Activated B cell treated with CpG ODN at 0.5 μM for 24 hours (primary cell): ENCODE results near the gene RIC3. TPM values are rescaled to one million over a fixed set of nuclear protein-coding genes. Genes with fewer than 3 reads are reported as not detected.

Source experiments
- ATAC-seq: fragments of 200-7000 bp; cut with Tn5 transposase; one replicate; pipeline ENCODE4 v1.10.0; 2021; ENCODE audit warnings: low read depth, mild to moderate bottlenecking, moderate library complexity
- CTCF ChIA-PET: fragments of 350-600 bp; sonication (Branson Sonifier 250); formaldehyde crosslinking; loops from one replicate; lab custom pipeline; 2021; ENCODE audit warnings: antibody characterized with exemption; lab: Charles Lee
- POLR2A ChIA-PET: fragments of 350-600 bp; sonication (Branson Sonifier 250); formaldehyde crosslinking; loops from one replicate; lab custom pipeline; 2021; ENCODE audit warnings: antibody characterized with exemption; lab: Charles Lee
- DNase-seq: peaks from one replicate; pipeline ENCODE4 v3.0.0; 2022
- H3K27ac Mint-ChIP-seq: one replicate; pipeline ENCODE4 v1.8.0; 2020; ENCODE audit warnings: mixed read lengths
- H3K27me3 Mint-ChIP-seq: one replicate; pipeline ENCODE4 v1.8.0; 2021; ENCODE audit warnings: mixed read lengths
- H3K36me3 Mint-ChIP-seq: one replicate; pipeline ENCODE4 v1.8.0; 2021; ENCODE audit warnings: low read depth, mixed read lengths
- H3K4me1 Mint-ChIP-seq: one replicate; pipeline ENCODE4 v1.8.0; 2021; ENCODE audit warnings: mixed read lengths
- H3K4me3 Mint-ChIP-seq: one replicate; pipeline ENCODE4 v1.8.0; 2020; ENCODE audit warnings: mild to moderate bottlenecking, mixed read lengths
- H3K9me3 Mint-ChIP-seq: one replicate; pipeline ENCODE4 v1.8.0; 2020; ENCODE audit warnings: mixed read lengths
- CTCF ChIP-seq: fragments of 200-600 bp; IDR thresholded peaks from one replicate; pipeline ENCODE4 v1.8.0; 2022; ENCODE audit warnings: antibody characterized with exemption, mild to moderate bottlenecking
- intact Hi-C: fragments of 100-400 bp; cut with micrococcal nuclease; formaldehyde crosslinking; loops from one replicate; pipeline ENCODE4 v1.15.1; 2024
- total RNA-seq: library from RNA; stranded (reverse); gene quantifications from 2 replicates; pipeline ENCODE4 v1.2.3, GENCODE V29; 2022

Gene RIC3
- total RNA-seq, 1 donor from 2014 or later = 52.8 TPM

- Mint-ChIP-seq H3K27me3 (no peaks in the 10 kb centered on the region), H3K9me3 (peaks cover 5% of the 10 kb centered on the region), H3K36me3 (peaks cover 57% of the 10 kb centered on the region), H3K4me1 (no peaks in the 10 kb centered on the region), H3K4me3 (no peak overlapping the region), H3K27ac (no peak overlapping the region)
- ChIA-PET POLR2A (interaction anchor here (0.7 kb wide), 1 partner anchor 10 kb away, joined by 3 read pairs; no protein-coding TSS in a partner anchor), CTCF (no interaction called here)
- intact Hi-C loops = no loop called here
- TF ChIP-seq CTCF = no peak
- DNase-seq (no peak), ATAC-seq (no peak)
Measured at GRCh38 chr11:8122173-8122764, 46.6 kb downstream of the RIC3 start.

GRCh38 chr11:8111636-8112035 is 57.2 kb downstream of the RIC3 start:
- TF ChIP-seq CTCF = no peak
- Mint-ChIP-seq H3K4me1 (no peaks in the 10 kb centered on the region), H3K9me3 (peaks cover 19% of the 10 kb centered on the region), H3K27ac (no peak overlapping the region), H3K4me3 (no peak overlapping the region), H3K36me3 (peaks cover 84% of the 10 kb centered on the region), H3K27me3 (no peaks in the 10 kb centered on the region)
- ChIA-PET CTCF (no interaction called here), POLR2A (interaction anchor here (0.6 kb wide), 1 partner anchor 10 kb away, joined by 3 read pairs; no protein-coding TSS in a partner anchor)
- no peak for DNase-seq
- intact Hi-C loops = no loop called here
- ATAC-seq = no peak

GRCh38 chr11:8110396-8110795 is 58.4 kb downstream of the RIC3 start:
- POLR2A ChIA-PET = no interaction called here
- H3K27me3 Mint-ChIP-seq = no peaks in the 10 kb centered on the region

GRCh38 chr11:8109675-8110074 is 59.1 kb downstream of the RIC3 start:
- H3K36me3 Mint-ChIP-seq = peaks cover 85% of the 10 kb centered on the region
- peaks cover 7% of the 10 kb centered on the region for H3K9me3 Mint-ChIP-seq
- no peak for DNase-seq
- intact Hi-C loops = no loop called here
- POLR2A ChIA-PET = no interaction called here
- ATAC-seq = no peak
- no peaks in the 10 kb centered on the region for H3K27me3 Mint-ChIP-seq
- H3K4me3 Mint-ChIP-seq = no peak overlapping the region
- CTCF ChIA-PET = interaction anchor here (0.6 to 4.6 kb wide), 2 partner anchors 10 to 13 kb away, joined by 3 to 26 read pairs; no protein-coding TSS in a partner anchor
- no peaks in the 10 kb centered on the region for H3K4me1 Mint-ChIP-seq
- H3K27ac Mint-ChIP-seq = no peak overlapping the region
- TF ChIP-seq CTCF = no peak

More at GRCh38 chr11:8110396-8110795, 58.4 kb downstream of the RIC3 start:
- intact Hi-C loops = no loop called here
- CTCF ChIA-PET = interaction anchor here (4.6 kb wide), 1 partner anchor 11 kb away, joined by 26 read pairs; no protein-coding TSS in a partner anchor
- DNase-seq = no peak
- TF ChIP-seq CTCF = no peak
- Mint-ChIP-seq H3K4me3 (no peak overlapping the region), H3K9me3 (peaks cover 11% of the 10 kb centered on the region), H3K36me3 (peaks cover 84% of the 10 kb centered on the region), H3K27ac (no peak overlapping the region), H3K4me1 (no peaks in the 10 kb centered on the region)
- ATAC-seq = no peak

- Mint-ChIP-seq H3K9me3 (no peaks in the 10 kb centered on the region), H3K4me1 (no peaks in the 10 kb centered on the region), H3K27ac (no peak overlapping the region), H3K4me3 (no peak overlapping the region), H3K36me3 (peaks cover 81% of the 10 kb centered on the region), H3K27me3 (no peaks in the 10 kb centered on the region)
- POLR2A ChIA-PET = no interaction called here
- CTCF ChIA-PET = interaction anchor here (4.6 kb wide), 1 partner anchor 9 kb away, joined by 26 read pairs; no protein-coding TSS in a partner anchor
- TF ChIP-seq CTCF = no peak
- intact Hi-C loops = no loop called here
- no peak for DNase-seq
- ATAC-seq = no peak
Measured at GRCh38 chr11:8108421-8108820, 60.4 kb downstream of the RIC3 start.
